K562 (cell line): ENCODE data around the gene TSPAN14. TPM values are rescaled to one million over a fixed set of nuclear protein-coding genes. Genes with fewer than 3 reads are reported as not detected.
A peak's percentile ranks its signal among the peaks of the same experiment; 100 is the strongest.

Experiments
- ADNP ChIP-seq: fragments of 200-800 bp; sonication (Bioruptor generic); IDR thresholded peaks from 2 replicates; pipeline ENCODE4 v1.6.1; 2016; ENCODE audit warnings: missing genetic modification characterization, missing compliant biosample characterization
- CHD7 ChIP-seq: fragments of 200-600 bp; sonication (generic); IDR thresholded peaks from one replicate; pipeline ENCODE4 v1.6.1; 2012; ENCODE audit warnings: mild to moderate bottlenecking, low read depth, low read length, inconsistent platforms
- ELF4 ChIP-seq: fragments of 450-650 bp; formaldehyde crosslinking; IDR thresholded peaks from 2 replicates; pipeline ENCODE4 v1.4.0; 2022; ENCODE audit warnings: missing genetic modification characterization
- FOXK2 ChIP-seq, 2 experiments: fragments of 450-650 bp; IDR thresholded peaks in 1 of 2; conservative IDR thresholded peaks in 1 of 2; 2 replicates each; pipeline ENCODE4 v1.6.1; 2016; ENCODE audit warnings: low read depth in 2 of 2, mild to moderate bottlenecking in 1 of 2
- KLF13 ChIP-seq: fragments of 450-650 bp; IDR thresholded peaks from 2 replicates; pipeline ENCODE4 v1.6.1; 2016; ENCODE audit warnings: missing genetic modification characterization, low read depth, mild to moderate bottlenecking, missing compliant biosample characterization, moderate library complexity, borderline replicate concordance
- MIER1 ChIP-seq: fragments of 450-650 bp; IDR thresholded peaks from 2 replicates; pipeline ENCODE4 v1.6.1; 2016; ENCODE audit warnings: antibody characterized with exemption, mild to moderate bottlenecking, low read depth
- PML ChIP-seq: IDR thresholded peaks from 2 replicates; pipeline ENCODE4 v1.6.1; 2012; ENCODE audit warnings: low read length, inconsistent platforms
- PRPF4 ChIP-seq: fragments of 200-400 bp; formaldehyde crosslinking; IDR thresholded peaks from one replicate; pipeline ENCODE4 v1.6.1; 2017; ENCODE audit warnings: low read length, low read depth, mild to moderate bottlenecking; ENCODE audit not compliant: insufficient read depth, poor library complexity, severe bottlenecking
- RAD51 ChIP-seq: fragments of 450-650 bp; IDR thresholded peaks from 2 replicates; pipeline ENCODE4 v1.7.1; 2016; ENCODE audit warnings: low read depth, mild to moderate bottlenecking, borderline replicate concordance
- RBM17 ChIP-seq: fragments of 200-400 bp; formaldehyde crosslinking; IDR thresholded peaks from 2 replicates; pipeline ENCODE4 v1.6.1; 2017; ENCODE audit warnings: low read depth, mild to moderate bottlenecking, low read length, borderline replicate concordance
- SMC3 ChIP-seq: conservative IDR thresholded peaks from 2 replicates; pipeline ENCODE4 v1.6.1; 2011; ENCODE audit warnings: low read depth, low read length, improper control_type of control experiment; ENCODE audit not compliant: insufficient read depth
- STAG1 ChIP-seq: sonication (generic); formaldehyde crosslinking; IDR thresholded peaks from 2 replicates; pipeline ENCODE4 v1.5.0; 2020; ENCODE audit warnings: missing genetic modification reagents, borderline replicate concordance
- VEZF1 ChIP-seq: fragments of 200-800 bp; sonication (Bioruptor generic); IDR thresholded peaks from 2 replicates; pipeline ENCODE4 v1.6.1; 2017; ENCODE audit warnings: missing genetic modification characterization, missing compliant biosample characterization
- ZBED1 ChIP-seq: IDR thresholded peaks from 2 replicates; pipeline ENCODE4 v1.6.1; 2014
- ZNF143 ChIP-seq: sonication (generic); formaldehyde crosslinking; IDR thresholded peaks from 2 replicates; pipeline ENCODE4 v1.9.0; 2022; ENCODE audit warnings: mild to moderate bottlenecking, missing genetic modification reagents
- ZNF184 ChIP-seq: sonication (generic); formaldehyde crosslinking; IDR thresholded peaks from 2 replicates; pipeline ENCODE4 v1.5.0; 2020; ENCODE audit warnings: missing genetic modification reagents
- ZNF830 ChIP-seq: fragments of 250-450 bp; sonication (Bioruptor Pico); IDR thresholded peaks from 2 replicates; pipeline ENCODE4 v1.5.0; 2021; ENCODE audit warnings: mild to moderate bottlenecking
- polyA plus RNA-seq, 8 experiments: library from polyadenylated mRNA; depleted of rRNA in 4 of 8; stranded (reverse) in 5 of 8; unstranded in 3 of 8; fragments of >200 nt; fragmentation: Nextera tagmentation in 2 of 8; fragmentation: Illumina TruSeq in 1 of 8; extraction: Ambion mirVana in 2 of 8; extraction: Trizol in 1 of 8; gene quantifications; 2 replicates each; pipeline versions ENCODE4 v1.2.1 to v1.2.3, GENCODE V29; 2011 to 2014; ENCODE audit warnings: inconsistent platforms in 1 of 8, missing spikeins in 1 of 8
- total RNA-seq, 7 experiments: library from RNA; depleted of rRNA in 6 of 7; stranded (reverse); fragments of >200 nt in 6 of 7; fragmentation: Illumina TruSeq in 2 of 7; extraction: Trizol in 2 of 7; gene quantifications; 2 replicates each; pipeline versions ENCODE4 v1.2.1 to v1.2.3, GENCODE V29; 2011 to 2021; ENCODE audit warnings: low replicate concordance in 1 of 7

Gene TSPAN14
- total and polyA plus RNA-seq, 9 of the 15 experiments (the other 6 are each of a cell fraction or from before 2014, with no cell fraction given) = 5.8 to 92.9 (median 23.3) TPM

GRCh38 chr10:80453842-80454512 lies at the start of gene TSPAN14 (continued):
- TF ChIP-seq SMC3 (no peak), CHD7 (no peak), KLF13 (peak; percentile 55; the same call in 1 of the 2 replicates), MIER1 (no peak), ZNF830 (CRISPR knock-in tag) (no peak), ELF4 (CRISPR knock-in tag) (no peak), STAG1 (no peak), ADNP (tag) (no peak), PML (no peak), FOXK2 (conservative IDR thresholded peaks at IDR 0.05 in 1 of 2, IDR thresholded peaks at IDR 0.05 in 1 of 2; ENCODE audit: low read depth in 2 of 2) (no peak), RBM17 (no peak), ZNF184 (CRISPR knock-in tag) (no peak), VEZF1 (CRISPR knock-in tag) (peak; percentile 90), ZNF143 (CRISPR knock-in tag) (no peak), ZBED1 (no peak), RAD51 (no peak), PRPF4 (no peak)
